ENCODE measurements around the gene GRIN1.
A peak's percentile ranks its signal among the peaks of the same experiment; 100 is the strongest.

Gene GRIN1

DNA sequence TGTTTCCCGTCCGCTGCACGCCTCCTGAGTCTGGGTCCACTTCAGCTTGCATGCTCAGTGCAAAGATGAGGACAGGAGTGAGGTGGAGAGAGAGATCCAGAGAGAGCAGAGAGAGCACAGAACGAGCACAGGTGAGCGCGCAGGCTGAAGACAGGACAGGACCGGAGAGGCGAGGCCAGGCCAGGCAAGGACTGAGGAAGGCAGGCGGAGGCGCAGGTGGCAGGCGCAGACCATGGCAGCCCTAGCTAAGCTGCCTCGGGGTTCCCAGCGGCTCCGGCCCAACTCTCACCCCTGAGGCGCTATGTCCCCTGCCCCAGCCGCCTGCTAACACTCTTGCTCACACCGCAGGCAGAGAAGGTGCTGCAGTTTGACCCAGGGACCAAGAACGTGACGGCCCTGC is 9.7 kb downstream of the GRIN1 start:
- no peak for DNase-seq

DNA sequence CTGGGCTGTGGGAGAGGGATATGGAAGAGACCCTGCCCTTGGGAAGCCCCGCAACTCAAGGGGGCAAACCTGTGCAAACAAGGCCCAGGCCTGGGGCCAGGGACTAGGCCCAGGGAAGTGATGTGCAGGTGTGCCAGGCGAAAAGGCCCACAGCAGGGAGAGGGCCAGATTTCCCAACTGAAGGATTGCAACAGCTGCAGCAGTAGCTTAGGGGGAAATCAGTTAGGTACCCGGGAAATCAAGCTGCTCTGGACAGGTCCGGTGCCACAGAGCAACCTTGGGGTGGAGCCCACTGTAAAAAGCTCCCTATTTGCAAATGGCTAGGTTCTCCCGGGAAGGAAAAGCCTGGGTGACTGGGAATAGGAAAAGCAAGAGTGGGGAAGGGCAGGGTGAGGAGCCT is 10.4 kb downstream of the GRIN1 start:
- no peak for DNase-seq

DNA sequence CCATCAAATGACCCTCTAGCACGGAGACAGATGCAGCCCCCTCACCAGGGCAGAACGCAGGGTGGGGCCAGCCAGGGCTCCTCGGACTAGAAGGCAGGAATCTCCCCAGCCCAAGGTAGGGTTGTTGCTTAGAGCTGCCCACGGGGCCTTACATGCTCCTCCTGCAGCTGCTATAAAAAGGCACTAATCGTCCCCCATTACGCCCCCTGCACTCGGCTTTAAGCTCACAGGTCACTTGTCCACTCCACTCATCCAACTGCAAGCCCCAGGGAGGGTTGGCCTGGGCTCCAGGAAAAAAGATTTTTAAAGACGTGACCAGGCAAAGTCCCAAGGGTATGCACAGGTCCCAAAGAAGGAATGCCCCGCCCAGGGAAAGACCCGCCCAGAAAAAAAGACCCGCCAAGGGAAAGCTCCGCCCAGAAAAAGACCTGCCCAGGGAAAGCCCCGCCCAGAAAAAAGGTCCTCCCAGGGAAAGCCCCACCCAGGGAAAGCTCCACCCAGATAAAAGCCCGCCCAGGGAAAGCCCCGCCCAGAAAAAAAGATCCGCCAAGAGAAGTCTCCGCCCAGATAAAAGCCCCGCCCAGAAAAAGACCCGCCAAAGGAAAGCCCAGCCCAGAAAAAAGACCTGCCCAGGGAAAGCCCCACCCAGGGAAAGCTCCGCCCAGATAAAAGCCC is 11.1 kb downstream of the GRIN1 start:
- no peak for DNase-seq

DNA sequence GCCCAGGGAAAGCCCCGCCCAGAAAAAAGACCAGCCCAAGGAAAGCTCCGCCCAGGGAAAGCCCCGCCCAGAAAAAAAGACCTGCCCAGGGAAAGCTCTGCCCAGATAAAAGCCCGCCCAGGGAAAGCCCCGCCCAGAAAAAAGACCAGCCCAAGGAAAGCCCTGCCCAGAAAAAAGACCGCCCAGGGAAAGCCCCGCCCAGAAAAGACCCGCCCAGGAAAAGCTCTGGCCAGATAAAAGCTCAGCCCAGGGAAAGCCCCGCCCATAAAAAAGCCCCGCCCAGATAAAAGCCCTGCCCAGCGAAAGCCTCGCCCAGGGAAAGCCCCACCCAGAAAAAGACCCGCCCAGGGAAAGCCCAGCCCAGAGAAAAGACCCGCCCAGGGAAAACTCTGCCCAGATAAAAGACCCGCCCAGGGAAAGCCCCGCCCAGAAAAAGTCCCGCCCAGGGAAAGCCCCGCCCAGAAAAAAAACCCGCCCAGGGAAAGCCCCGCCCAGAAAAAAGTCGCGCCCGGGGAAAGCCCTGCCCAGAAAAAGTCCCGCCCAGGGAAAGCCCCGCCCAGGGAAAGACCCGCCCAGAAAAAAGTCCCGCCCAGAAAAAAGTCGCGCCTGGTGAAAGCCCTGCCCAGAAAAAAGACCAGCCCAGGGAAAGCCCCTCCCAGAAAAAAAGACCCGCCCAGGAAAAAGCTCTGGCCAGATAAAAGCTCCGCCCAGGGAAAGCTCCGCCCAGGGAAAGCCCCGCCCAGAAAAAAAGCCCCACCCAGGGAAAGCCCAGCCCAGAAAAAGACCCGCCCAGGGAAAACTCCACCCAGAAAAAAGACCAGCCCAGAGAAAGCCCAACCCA is 11.9 kb downstream of the GRIN1 start:
- no peak for DNase-seq

DNA sequence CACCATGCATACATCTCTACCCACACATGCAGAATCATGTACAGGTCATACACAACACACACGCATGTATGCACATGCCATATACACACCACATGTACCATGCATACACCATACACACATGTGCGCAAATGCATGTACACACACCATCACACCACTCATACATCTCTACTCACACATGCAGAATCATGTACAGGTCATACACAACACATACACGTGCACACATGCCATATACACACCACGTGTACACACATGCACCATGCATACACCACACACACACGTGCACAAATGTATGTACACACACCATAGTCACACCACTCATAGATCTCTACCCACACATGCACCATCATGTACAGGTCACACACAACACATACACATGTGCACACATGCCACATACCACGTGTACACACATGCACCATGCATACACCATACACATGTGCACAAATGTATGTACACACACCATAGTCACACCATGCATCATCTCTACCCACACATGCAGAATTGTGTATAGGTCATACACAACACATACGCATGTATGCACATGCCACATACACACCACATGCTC is 14.0 kb downstream of the GRIN1 start:
- no peak for DNase-seq

DNA sequence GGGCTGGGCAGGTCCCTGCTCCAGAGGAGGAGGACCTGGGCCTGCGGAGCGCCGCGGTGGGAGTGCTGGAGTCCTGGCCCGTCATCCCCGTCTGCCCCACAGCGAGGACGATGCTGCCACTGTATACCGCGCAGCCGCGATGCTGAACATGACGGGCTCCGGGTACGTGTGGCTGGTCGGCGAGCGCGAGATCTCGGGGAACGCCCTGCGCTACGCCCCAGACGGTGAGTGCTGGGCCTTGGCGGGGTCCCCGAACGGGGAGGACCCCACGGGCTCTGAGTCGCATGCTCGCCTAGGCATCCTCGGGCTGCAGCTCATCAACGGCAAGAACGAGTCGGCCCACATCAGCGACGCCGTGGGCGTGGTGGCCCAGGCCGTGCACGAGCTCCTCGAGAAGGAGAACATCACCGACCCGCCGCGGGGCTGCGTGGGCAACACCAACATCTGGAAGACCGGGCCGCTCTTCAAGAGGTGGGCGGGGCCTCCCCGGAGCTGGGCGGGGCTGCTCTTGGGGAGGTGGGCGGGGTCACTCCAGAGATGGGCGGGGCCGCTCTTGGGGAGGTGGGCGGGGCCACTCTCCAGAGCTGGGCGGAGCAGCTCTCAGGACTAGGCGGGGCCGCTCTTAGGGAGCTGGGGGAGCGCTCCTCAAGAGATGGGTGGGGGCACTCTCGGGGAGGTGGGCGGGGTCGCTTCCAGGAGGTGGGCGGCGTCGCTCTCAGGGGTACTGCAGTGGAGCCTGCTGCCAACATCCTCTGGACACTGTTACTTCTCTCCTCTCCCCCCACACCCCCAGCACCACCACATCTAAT is 17.8 kb downstream of the GRIN1 start:
- peak; percentile 56 for DNase-seq

DNA sequence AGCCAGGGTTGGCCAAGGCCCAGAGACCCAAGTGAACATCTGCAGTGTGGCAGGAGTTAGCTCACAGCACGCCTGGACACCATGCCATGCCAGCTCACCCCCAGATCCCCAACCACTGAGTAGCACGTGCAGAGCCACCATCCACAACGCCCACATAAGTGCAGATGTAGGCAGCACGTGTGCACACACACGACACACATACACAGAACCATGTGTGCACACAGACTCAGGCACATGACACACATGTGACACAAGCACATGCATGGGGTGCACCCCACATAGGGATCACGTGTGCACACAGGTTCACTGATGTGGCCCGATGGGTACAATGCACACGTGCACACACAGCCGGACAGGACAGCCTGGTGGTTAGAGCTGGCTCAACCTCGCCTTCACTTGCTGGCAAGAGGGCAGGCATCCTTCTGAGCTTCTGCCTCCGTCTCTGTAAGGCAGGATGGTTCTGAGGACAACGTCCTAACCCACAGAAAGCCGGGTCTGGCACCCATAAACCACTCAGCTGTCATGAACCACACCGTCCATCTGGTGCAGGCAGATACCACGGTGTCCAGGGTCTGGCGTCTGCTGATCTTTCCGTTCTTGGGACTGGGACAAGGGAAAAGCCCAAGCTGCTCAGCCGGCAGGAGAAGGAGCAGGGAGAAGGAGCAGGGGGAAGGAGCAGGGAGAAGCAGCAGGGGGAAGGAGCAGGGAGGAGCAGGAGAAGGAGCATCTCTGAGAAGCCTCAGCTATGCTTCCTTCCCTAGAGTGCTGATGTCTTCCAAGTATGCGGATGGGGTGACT is 18.9 kb downstream of the GRIN1 start:
- no peak for DNase-seq

DNA sequence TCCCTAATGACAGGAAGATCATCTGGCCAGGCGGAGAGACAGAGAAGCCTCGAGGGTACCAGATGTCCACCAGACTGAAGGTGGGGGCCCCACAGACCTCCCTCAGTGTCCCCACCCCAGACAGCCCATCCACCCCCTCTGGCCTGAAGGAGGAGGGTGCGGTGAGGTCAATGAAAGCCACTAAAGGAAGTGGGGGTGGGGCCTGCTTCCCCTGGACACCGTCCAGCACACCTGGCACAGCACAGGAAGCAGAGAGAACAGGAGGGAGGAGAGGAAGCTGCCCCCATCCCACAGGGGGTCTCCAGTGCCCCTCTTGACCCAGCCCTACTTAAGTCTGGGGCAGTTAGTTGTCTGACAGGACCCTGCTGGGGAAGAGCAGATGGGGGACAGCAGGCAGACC is 19.7 kb downstream of the GRIN1 start:
- no peak for DNase-seq

DNA sequence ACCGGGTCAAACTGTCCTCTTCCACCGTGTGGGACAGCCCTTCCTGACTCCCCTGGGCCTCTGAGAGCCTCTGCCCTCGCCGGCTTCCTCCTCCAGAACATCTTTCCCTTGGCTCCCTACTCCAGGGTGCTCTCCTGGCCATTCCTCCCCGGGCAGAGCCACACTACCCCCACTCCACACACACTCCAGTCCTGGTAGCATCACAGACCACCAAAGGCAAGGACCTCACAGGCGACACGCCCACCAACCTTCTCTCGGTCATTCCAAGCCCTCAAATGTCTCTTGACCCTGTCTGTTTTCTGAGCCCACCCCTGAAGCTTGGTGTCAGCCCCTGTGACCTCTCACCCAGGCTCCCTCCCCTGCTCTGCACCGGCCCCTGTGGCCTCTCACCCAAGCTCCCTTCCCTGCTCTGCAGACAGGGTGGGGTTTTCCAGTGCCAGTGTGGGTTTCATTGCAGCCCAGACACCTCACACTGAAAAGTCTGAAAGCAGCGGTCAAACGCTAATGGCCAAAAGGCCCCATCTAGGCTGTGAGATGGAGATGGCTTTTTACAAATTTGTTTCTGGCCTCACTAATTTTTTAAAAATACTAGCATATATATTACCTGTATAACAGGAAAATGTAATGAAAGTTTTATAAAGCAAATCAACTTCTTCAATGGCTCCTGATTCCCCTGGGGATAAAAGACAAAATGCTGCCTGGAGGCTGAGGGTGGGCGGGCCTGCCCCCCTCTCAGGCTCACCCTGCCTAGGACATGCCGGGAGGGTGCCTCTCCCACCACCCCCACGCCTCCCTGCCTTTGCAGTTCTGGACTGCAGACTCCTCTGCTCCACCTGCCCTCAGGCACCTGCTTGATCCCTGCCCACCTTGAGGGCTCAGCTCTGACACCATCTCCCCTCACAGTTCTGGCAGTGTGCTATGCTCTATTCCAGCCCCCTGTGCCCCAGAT is 20.4 kb downstream of the GRIN1 start:
- no peak for DNase-seq

DNA sequence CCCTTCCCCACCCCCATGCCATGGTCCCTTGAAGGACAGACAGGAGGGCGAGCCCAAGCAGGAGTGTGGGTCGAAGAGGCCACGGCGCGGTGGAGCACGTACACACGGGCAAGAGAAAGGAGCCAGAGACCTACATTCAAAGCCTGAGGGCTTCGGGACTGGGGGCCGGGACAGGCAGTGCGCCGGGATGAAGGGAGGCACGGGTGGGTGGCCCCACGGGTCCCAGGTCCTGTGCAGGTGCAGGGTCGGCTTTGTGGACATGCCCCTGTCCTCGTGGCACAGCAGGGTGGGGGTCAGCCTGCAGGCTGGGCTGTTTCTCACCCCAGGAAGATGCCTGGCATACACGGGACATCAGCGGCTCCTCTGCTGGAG is 21.1 kb downstream of the GRIN1 start:
- DNase-seq, result no peak

DNA sequence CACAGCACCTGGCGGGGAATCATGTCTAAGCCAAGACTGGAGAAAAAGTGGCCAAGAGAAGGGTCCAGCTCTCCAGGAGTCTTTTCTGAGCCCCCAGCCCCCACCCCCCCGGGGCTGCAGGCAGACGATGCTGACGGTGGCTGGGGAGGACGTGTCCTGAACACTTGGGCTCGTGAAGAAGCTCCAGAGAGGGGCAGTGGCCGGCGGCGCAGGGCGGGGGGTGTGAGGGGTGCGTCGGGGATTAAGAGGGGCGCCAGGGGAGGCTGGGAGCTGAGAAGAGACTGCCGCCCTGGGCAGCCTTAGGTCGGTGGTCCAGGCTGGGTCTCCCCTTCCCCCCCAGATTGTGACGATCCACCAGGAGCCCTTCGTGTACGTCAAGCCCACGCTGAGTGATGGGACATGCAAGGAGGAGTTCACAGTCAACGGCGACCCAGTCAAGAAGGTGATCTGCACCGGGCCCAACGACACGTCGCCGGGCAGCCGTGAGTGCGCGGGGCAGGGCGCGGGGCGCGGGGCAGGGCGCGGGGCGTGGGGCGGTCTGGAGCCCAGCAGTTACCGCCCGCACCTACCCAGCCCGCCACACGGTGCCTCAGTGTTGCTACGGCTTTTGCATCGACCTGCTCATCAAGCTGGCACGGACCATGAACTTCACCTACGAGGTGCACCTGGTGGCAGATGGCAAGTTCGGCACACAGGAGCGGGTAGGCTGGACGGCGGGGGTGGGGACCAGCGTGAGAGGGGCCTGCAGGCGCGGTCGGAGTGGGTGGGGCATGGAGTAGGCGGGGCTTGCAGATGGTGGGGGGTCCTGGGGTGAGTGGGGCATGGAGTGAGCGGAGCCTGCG is 22.0 kb downstream of the GRIN1 start:
- no peak for DNase-seq

DNA sequence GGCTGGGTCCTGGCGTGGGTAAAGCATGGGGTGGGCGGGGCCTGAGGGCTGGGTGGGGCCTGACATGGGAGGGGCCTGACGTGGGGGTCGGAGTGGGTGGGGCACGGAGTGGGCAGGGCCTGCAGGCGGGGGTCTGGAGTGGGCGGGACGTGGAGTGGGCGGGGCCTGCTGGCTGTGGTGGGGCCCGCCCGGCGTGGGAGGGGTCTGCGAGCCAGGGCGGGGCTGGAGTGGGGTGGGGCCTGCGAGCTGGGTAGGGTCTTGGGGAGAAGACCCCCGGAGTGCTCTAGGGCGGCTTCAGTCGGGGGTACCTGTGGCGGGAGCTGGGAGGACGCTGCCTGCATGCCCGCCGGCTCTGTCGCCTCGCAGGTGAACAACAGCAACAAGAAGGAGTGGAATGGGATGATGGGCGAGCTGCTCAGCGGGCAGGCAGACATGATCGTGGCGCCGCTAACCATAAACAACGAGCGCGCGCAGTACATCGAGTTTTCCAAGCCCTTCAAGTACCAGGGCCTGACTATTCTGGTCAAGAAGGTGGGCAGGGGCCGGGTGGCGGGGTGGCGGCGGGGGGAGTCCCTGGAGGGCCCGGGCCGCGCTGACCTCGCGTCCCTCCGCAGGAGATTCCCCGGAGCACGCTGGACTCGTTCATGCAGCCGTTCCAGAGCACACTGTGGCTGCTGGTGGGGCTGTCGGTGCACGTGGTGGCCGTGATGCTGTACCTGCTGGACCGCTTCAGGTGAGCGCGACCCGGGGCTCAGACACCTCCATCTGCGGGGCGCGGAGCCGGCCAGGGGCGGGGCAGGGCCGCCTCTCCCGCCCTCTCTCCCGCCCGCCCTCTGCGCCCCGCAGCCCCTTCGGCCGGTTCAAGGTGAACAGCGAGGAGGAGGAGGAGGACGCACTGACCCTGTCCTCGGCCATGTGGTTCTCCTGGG is 22.9 kb downstream of the GRIN1 start:
- DNase-seq, result no peak

DNA sequence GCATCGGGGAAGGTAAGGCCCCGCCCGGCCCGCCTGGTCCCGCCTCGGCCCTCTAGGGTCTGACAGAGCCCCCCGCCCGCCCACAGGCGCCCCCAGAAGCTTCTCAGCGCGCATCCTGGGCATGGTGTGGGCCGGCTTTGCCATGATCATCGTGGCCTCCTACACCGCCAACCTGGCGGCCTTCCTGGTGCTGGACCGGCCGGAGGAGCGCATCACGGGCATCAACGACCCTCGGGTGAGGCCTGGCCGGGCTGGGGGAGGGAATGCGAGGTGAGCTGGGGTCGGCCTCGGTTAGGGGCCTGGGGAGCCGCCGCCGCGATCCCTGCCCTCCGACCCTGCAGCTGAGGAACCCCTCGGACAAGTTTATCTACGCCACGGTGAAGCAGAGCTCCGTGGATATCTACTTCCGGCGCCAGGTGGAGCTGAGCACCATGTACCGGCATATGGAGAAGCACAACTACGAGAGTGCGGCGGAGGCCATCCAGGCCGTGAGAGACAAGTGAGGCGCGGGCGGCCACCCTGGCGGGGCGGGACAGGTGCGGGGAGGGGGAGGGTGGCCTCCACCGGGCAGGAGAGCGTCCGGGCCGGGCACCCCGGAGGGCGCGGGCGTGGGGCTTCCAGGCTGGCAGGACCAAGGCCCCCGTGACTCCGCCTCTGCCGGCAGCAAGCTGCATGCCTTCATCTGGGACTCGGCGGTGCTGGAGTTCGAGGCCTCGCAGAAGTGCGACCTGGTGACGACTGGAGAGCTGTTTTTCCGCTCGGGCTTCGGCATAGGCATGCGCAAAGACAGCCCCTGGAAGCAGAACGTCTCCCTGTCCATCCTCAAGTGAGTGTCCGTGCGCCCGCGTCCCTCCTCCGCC is 23.8 kb downstream of the GRIN1 start:
- no peak for DNase-seq

DNA sequence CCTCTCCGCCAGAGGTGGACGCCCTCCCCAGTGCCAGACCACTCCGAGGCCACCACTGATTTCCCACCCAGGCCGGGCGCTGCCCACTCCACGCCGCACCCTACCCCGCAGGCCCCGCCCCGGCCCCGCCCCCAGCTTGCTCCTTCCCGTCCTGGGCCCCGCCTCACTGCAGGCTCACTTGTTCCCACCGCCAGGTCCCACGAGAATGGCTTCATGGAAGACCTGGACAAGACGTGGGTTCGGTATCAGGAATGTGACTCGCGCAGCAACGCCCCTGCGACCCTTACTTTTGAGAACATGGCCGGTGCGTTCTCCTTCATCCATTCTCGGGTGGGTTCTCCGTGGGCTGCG is 24.4 kb downstream of the GRIN1 start:
- DNase-seq, result no peak

DNA sequence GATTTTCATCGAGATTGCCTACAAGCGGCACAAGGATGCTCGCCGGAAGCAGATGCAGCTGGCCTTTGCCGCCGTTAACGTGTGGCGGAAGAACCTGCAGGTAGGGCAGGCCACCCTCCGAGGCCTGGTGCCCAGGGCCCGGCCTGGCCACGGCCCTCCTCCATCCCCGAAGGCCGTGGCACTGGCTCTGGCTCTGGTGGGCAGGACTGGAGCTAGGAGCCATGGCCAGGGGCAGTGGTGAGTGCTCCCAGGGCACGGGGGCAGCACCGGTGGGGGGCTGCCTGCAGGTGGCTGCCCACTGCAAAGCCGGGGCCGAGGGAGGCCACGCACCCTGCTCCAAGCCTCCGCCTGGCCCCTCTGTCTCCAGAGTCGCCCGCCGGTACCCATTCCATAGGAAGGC is 24.9 kb downstream of the GRIN1 start:
- DNase-seq, result no peak

DNA sequence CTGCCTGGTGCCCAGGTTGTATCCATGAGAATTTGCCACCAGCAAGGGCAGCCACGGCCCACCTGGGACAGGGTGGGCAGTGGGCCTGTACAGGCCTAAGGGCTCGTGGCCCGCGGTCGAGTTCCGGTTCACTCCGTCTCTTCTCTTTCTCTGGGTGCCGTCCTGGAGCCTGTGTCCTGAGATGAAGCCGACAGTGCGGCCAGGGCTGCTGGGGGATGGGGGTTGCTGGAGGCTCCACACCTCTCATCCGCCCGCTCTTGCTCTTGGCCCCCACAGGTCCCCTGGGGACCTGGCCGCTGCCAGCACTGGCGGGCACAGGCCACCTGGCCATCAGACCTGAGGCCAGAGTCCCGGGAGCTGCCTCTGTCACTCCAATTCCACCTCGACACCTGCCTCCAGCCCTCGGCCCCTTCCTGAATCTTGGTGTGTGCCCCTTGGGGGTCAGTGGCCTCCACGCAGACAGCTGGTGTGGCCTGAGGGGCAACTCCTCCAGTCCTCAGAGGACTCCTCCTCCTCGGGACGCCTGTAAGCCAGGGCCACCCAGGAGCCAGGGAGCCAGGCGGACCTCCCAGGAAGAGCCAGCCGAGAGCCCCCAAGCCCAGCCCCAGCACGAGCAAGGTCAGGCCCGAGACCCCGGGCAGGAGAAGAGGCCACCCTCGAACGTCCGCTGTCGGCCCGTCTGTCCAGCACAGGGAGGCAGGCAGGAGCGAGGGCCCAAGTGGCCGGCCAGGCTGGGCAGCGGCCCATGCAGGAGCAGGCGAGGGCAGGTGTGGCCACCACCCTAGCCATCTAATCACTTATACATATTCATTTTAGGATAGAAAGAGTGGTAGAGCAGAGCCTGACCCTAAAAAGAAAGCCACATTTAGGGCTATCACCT is 25.7 kb downstream of the GRIN1 start:
- DNase-seq, result no peak

DNA sequence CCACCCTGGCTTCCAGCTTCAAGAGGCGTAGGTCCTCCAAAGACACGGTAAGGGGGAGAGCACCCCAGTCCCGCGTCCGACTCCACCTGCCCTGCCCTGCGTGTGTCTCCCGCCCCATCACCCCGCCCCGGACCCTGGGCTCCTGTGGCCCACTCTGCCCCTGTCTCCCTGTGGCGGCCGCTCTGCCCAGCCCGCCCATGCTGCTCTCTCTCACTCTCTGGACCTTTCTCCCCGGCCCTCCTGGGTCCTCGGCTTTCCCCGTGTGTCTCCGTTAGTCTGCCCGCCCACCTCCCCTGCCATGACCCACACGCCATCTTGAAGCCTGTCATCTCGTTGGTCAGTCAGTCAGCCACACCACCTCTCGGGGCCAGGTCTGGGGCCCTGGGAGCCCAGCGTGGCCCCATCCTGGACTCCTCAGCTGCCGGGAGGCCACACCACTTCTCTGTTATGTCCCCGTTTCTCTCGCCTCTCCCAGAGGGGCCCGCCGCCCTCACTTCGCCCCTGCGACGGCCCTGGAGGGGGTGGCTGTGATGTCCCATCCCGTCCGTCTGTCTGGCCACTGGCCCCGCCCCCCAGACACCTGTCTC is 26.4 kb downstream of the GRIN1 start:
- DNase-seq, result no peak
